BLaER1 (cell line): ENCODE data around the gene PAK4.

ENCODE experiments used
- H3K27ac ChIP-seq: shearing (Covaris generic); formaldehyde crosslinking; 2 replicates; pipeline ENCODE4 v1.8.1; 2022
- H3K27me3 ChIP-seq: shearing (Covaris generic); formaldehyde crosslinking; 2 replicates; pipeline ENCODE4 v1.8.1; 2022
- H3K36me3 ChIP-seq: shearing (Covaris generic); formaldehyde crosslinking; 2 replicates; pipeline ENCODE4 v1.8.1; 2022
- H3K4me1 ChIP-seq: shearing (Covaris generic); formaldehyde crosslinking; 2 replicates; pipeline ENCODE4 v1.8.1; 2022
- H3K4me2 ChIP-seq: shearing (Covaris generic); formaldehyde crosslinking; 2 replicates; pipeline ENCODE4 v1.8.1; 2022
- H3K4me3 ChIP-seq: shearing (Covaris generic); formaldehyde crosslinking; 2 replicates; pipeline ENCODE4 v1.8.1; 2022
- H3K9ac ChIP-seq: shearing (Covaris generic); formaldehyde crosslinking; 2 replicates; pipeline ENCODE4 v1.8.1; 2022
- H3K9me3 ChIP-seq: shearing (Covaris generic); formaldehyde crosslinking; 2 replicates; pipeline ENCODE4 v1.8.1; 2022
- H4K20me1 ChIP-seq: shearing (Covaris generic); formaldehyde crosslinking; 2 replicates; pipeline ENCODE4 v1.8.1; 2022
- Cebpa-rat ChIP-seq: shearing (Covaris generic); IDR thresholded peaks from 2 replicates; pipeline ENCODE4 v1.8.1; 2022

The PAK4 gene

GRCh38 chr19:39224910-39225309 is 99.3 kb downstream of the PAK4 start:
- Histone ChIP-seq H3K4me1 (no peaks in the 10 kb centered on the region), H3K27ac (no peak overlapping the region), H3K4me3 (no peak overlapping the region), H3K9ac (no peak overlapping the region), H3K27me3 (no peaks in the 10 kb centered on the region), H4K20me1 (no peaks in the 10 kb centered on the region), H3K9me3 (no peaks in the 10 kb centered on the region), H3K4me2 (no peak overlapping the region), H3K36me3 (no peaks in the 10 kb centered on the region)
- no peak for TF ChIP-seq Cebpa-rat
